Heart right ventricle (tissue), 16 donors: Measurements from ENCODE around the gene ZFPL1. TPM values are rescaled to one million over a fixed set of nuclear protein-coding genes. Genes with fewer than 3 reads are reported as not detected.

Experiments
- ATAC-seq, 8 donors: fragments of 200-7000 bp; cut with Tn5 transposase; one replicate each; pipeline ENCODE4 v1.9.1; 2020; ENCODE audit warnings: mild to moderate bottlenecking in 8 of 8, moderate library complexity in 8 of 8, moderate number of reproducible peaks in 1 of 8
- DNase-seq, 2 donors: peaks; one replicate each; pipeline ENCODE4 v3.0.0-alpha.2; 2020
- H3K27ac ChIP-seq, 10 donors: fragments of 200-600 bp; sonication (generic) in 2 of 10; one replicate each; pipeline versions ENCODE4 v1.5.0 to v1.8.0; 2020 to 2022; ENCODE audit warnings: mild to moderate bottlenecking in 3 of 10
- H3K27me3 ChIP-seq, 7 donors: fragments of 200-600 bp; one replicate each; pipeline ENCODE4 v1.8.0; 2021 to 2022; ENCODE audit warnings: mild to moderate bottlenecking in 2 of 7
- H3K36me3 ChIP-seq, 9 donors: fragments of 200-600 bp; sonication (generic) in 1 of 9; one replicate each; pipeline versions ENCODE4 v1.5.0 to v1.8.0; 2020 to 2022; ENCODE audit warnings: mild to moderate bottlenecking in 2 of 9
- H3K4me1 ChIP-seq, 9 donors: fragments of 200-600 bp; sonication (generic) in 1 of 9; one replicate each; pipeline versions ENCODE4 v1.5.0 to v1.8.0; 2020 to 2022; ENCODE audit warnings: mild to moderate bottlenecking in 4 of 9
- H3K4me3 ChIP-seq, 10 donors: fragments of 200-600 bp; sonication (generic) in 2 of 10; one replicate each; pipeline versions ENCODE4 v1.5.0 to v1.8.0; 2020 to 2022; ENCODE audit warnings: mild to moderate bottlenecking in 7 of 10, moderate library complexity in 2 of 10
- H3K9me3 ChIP-seq, 11 donors: fragments of 200-600 bp in 10 of 11; sonication (generic) in 2 of 11; one replicate each; pipeline versions ENCODE4 v1.5.0 to v1.8.0; 2013 to 2022; ENCODE audit warnings: mild to moderate bottlenecking in 2 of 11, control low read depth in 1 of 11, moderate library complexity in 1 of 11
- WGBS, 2 donors: extraction: QIAGEN DNeasy Blood & Tissue Kit; methylation state at CpG; one replicate each; pipeline ENCODE4 v1.1.7; 2013; ENCODE audit warnings: inconsistent platforms in 1 of 2; 5-methylcytosine and 5-hydroxymethylcytosine counted together
- intact Hi-C, 10 donors: fragments of 100-400 bp; cut with DNase I; formaldehyde crosslinking; loops; one replicate each; pipeline versions ENCODE4 v1.11.1 to v1.14.2; 2022
- polyA plus RNA-seq, 2 donors: library from polyadenylated mRNA; stranded (reverse); fragments of 200-250 nt; gene quantifications; one replicate each; pipeline ENCODE4 v1.2.3, GENCODE V29; 2013
- total RNA-seq, 10 donors: library from RNA; stranded (reverse); fragmentation: NEBNext Ultra II Directional in 3 of 10; extraction: Animal tissue kit (Norgen Biotek cat#: 25700) in 3 of 10; gene quantifications; one replicate each; pipeline versions ENCODE4 v1.2.1 to v1.2.4, GENCODE V29; 2021 to 2023
- TF ChIP-seq, protein P1 (sequence below), 9 donors: fragments of 200-600 bp; sonication (generic) in 2 of 9; IDR thresholded peaks; one replicate each; pipeline versions ENCODE4 v1.5.0 to v1.8.0; 2021 to 2022; ENCODE audit warnings: antibody characterized with exemption in 9 of 9, mild to moderate bottlenecking in 5 of 9, moderate library complexity in 1 of 9
- donor health status: Arrhythmogenic right ventricular cardiomyopathy.
- donor health status: ischemic (EF 13 %, LVEDD 7.1; RV severe dilation, severe dysfunction).
- donor health status: healthy with polysubstance abuse.
- donor health status: DM: no; HTN: yes; CAD: no.
- donor health status: DM: no; HTN: no; CAD: no.
- donor health status: ischemic (EF 25% LVEDD 6.9; RV normal size, moderate dysfunction).
- donor health status: ischemic (EF 25% LVEDD 5.7; RV mildly dilated, moderate dysfunction).
- donor health status: healthy.
- donor health status: DM: yes; HTN: yes; CAD: no.
- donor health status: Ischemic cardiomyopathy.
- donor health status: ischemic (EF 35%, LVEDD 5.7; RV mildly dilated, moderate dysfunction).
- donor health status: nonischemic (EF 11% LVEDD 7.7; RV severe dilation, severe dysfunction).
- donor health status: DM: yes; HTN: yes; CAD: no.
- donor health status: PGD.
- donor health status: ischemic (EF 29% LVEDD 5.4; RV normal size, mild dysfunction).
- donor health status: nonischemic (EF 23%, LVEDD 6.1; RV moderate dilation, normal function).

Gene ZFPL1
- total and polyA plus RNA-seq, 12 donors = 21.5 to 49.2 (median 25.6) TPM

GRCh38 chr11:65119670-65119995 lies 35.6 kb downstream of the ZFPL1 start:
- H3K27me3 ChIP-seq = no peaks in the 10 kb centered on the region
- H3K9me3 ChIP-seq = no peaks in the 10 kb centered on the region
- H3K4me1 ChIP-seq = peaks cover 9 to 66% (median 43%) of the 10 kb centered on the region in 9 donors
- no peak overlapping the region for H3K4me3 ChIP-seq
- no peak for ATAC-seq
- H3K27ac ChIP-seq = no peak overlapping the region
- TF ChIP-seq, protein P1, sequence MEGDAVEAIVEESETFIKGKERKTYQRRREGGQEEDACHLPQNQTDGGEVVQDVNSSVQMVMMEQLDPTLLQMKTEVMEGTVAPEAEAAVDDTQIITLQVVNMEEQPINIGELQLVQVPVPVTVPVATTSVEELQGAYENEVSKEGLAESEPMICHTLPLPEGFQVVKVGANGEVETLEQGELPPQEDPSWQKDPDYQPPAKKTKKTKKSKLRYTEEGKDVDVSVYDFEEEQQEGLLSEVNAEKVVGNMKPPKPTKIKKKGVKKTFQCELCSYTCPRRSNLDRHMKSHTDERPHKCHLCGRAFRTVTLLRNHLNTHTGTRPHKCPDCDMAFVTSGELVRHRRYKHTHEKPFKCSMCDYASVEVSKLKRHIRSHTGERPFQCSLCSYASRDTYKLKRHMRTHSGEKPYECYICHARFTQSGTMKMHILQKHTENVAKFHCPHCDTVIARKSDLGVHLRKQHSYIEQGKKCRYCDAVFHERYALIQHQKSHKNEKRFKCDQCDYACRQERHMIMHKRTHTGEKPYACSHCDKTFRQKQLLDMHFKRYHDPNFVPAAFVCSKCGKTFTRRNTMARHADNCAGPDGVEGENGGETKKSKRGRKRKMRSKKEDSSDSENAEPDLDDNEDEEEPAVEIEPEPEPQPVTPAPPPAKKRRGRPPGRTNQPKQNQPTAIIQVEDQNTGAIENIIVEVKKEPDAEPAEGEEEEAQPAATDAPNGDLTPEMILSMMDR (IDR thresholded peaks at IDR 0.05) = no peak
- intact Hi-C loops = loop anchor here in 5 of 10 donors (2.0 to 10.0 kb wide), 9 partner anchors 63 to 345 kb away; partner anchors contain the start of genes ARL2 (in 3 of the 5), CAPN1 (in 1 of the 5), PPP2R5B (in 1 of the 5) and SF1 (in 1 of the 5)
- H3K36me3 ChIP-seq = peaks cover 0 to 56% (median 29%) of the 10 kb centered on the region in 9 donors
- DNase-seq = no peak

- Histone ChIP-seq H3K4me3 (peak overlapping the region; percentile 65 to 100 (median 92)), H3K27ac (peak overlapping the region in 9 of 10 donors; percentile 83 to 98 (median 93)), H3K9me3 (no peaks in the 10 kb centered on the region), H3K4me1 (peaks cover 9 to 63% (median 42%) of the 10 kb centered on the region in 9 donors), H3K27me3 (no peaks in the 10 kb centered on the region), H3K36me3 (peaks cover 0 to 61% (median 34%) of the 10 kb centered on the region in 9 donors)
- TF ChIP-seq, protein P1 (IDR thresholded peaks at IDR 0.05) = no peak
- intact Hi-C loops = loop anchor here in 3 of 10 donors (5.0 kb wide), 3 partner anchors 39 to 109 kb away; partner anchors contain the start of genes CDCA5 (in 2 of the 3), ZFPL1 (in 2 of the 3), ARL2 (in 1 of the 3) and SNX15 (in 1 of the 3)
- DNase-seq (no peak), ATAC-seq (no peak)
- WGBS, 2 donors = 73 to 77% methylated on average over 3 of the region's 3 CpGs
These were observed 36.8 kb downstream of the ZFPL1 start for GRCh38 chr11:65120831-65121230.

DNA sequence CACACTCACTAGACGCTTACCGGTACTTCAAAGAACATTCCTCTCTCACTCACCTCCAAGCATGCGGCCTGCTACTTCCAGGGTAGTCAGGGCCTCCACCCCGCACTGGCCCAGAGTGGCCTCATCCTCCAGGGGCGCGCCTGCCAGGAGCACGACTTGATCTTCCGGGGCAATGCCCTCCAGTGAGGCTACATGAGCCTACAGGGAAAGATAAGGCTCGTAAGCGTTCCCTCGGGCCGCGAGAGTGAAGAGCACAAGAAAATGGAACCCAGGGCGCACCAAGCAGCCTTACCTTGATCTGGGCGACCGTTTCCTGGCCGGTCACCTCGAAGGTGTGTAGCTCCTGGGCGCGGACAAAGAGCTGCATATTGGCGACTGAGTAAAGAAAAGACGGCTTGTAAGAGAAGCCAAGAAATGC lies 37.4 kb downstream of the ZFPL1 start:
- no peaks in the 10 kb centered on the region for H3K9me3 ChIP-seq
- H3K4me3 ChIP-seq = peak overlapping the region; percentile 65 to 100 (median 92)
- H3K36me3 ChIP-seq = peaks cover 0 to 63% (median 40%) of the 10 kb centered on the region in 9 donors
- TF ChIP-seq, protein P1 (IDR thresholded peaks at IDR 0.05) = no peak
- no peaks in the 10 kb centered on the region for H3K27me3 ChIP-seq
- H3K4me1 ChIP-seq = peaks cover 6 to 57% (median 35%) of the 10 kb centered on the region in 9 donors
- intact Hi-C loops = loop anchor here in 3 of 10 donors (5.0 kb wide), 3 partner anchors 39 to 109 kb away; partner anchors contain the start of genes CDCA5 (in 2 of the 3), ZFPL1 (in 2 of the 3), ARL2 (in 1 of the 3) and SNX15 (in 1 of the 3)
- no peak for DNase-seq
- ATAC-seq = no peak
- H3K27ac ChIP-seq = peak overlapping the region; percentile 59 to 98 (median 90)
- WGBS, 2 donors = 1 to 2% methylated on average over 22 of the region's 22 CpGs

DNA sequence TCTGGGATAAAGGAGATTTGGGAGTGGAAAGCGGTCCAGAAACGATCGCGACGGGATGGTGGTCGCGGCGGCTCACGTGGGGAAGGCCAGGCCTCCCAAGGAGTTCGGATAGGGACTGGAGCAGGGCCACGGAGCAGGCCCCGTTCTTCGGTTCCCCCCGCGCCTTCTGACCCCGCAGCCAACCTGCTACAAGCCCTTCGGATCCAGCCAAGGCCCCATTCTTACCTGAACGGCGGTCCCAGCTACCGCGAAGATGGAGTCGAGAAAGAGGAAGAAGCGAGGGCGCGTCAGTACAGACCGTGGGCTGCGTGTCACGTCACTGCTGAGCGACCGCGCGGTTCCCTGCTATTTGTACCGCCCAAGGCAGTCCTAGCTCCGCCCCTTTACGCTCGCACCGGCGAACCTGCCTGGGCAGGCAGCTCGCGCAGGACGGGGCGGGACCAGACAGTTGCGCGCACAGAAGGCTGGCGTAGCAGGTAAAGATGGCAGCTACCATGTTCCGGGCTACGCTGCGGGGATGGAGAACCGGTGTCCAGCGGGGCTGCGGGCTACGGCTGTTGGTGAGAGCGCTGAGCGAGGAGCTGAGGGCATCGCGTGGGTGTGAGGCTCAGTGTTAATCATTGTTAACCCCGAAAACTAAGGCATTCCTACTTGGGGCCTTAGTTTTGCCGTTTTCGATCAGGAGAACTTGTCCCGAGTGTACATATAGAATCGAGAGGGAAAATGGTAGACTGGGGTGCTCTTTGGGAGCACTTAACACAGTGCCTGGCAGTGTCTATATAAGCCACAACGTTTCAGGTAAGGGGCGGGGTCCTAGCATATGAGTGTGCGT lies 38.1 kb downstream of the ZFPL1 start, which contains the start of the genes FAU and MRPL49:
Gene FAU (minus strand): TSS at position 270 of the 832 bp plus-strand sequence. CDS start 321 bp downstream, outside the sequence.
Gene MRPL49 (plus strand): TSS at position 457 of the 832 bp plus-strand sequence. CDS start 26 bp downstream, at position 483.
- 1% methylated on average over 64 of the region's 64 CpGs for WGBS, 2 donors
- Histone ChIP-seq H3K27me3 (no peaks in the 10 kb centered on the region), H3K4me3 (peak within 1 kb of the TSS; percentile 65 to 100 (median 92)), H3K36me3 (peaks cover 0 to 69% (median 42%) of the 10 kb centered on the region in 9 donors), H3K27ac (peak within 1 kb of the TSS; percentile 59 to 98 (median 90)), H3K4me1 (peaks cover 3 to 50% (median 29%) of the 10 kb centered on the region in 9 donors), H3K9me3 (no peaks in the 10 kb centered on the region)
- intact Hi-C loops = loop anchor here in 5 of 10 donors (1.0 to 5.0 kb wide), 5 partner anchors 37 to 110 kb away; partner anchors contain the start of genes CDCA5 (in 4 of the 5), ZFPL1 (in 4 of the 5), ARL2 (in 1 of the 5) and SNX15 (in 1 of the 5)
- TF ChIP-seq, protein P1 (IDR thresholded peaks at IDR 0.05) = no peak
- DNase-seq = peak; percentile 97
- peak; percentile 90 to 94 (median 92) for ATAC-seq
